NCI-H128 (cell line): ENCODE results near the gene ACTA2.
"Not testable (repeated sequence)": the region's sequence is repeated elsewhere in the genome, so short reads cannot be mapped to it uniquely, and the experiment has no call there.

ENCODE experiments used
- DNase-seq: peaks from one replicate; lab custom pipeline; 2025; ENCODE audit not compliant: unreplicated experiment; lab: John Stamatoyannopoulos, UW

The ACTA2 gene

DNA sequence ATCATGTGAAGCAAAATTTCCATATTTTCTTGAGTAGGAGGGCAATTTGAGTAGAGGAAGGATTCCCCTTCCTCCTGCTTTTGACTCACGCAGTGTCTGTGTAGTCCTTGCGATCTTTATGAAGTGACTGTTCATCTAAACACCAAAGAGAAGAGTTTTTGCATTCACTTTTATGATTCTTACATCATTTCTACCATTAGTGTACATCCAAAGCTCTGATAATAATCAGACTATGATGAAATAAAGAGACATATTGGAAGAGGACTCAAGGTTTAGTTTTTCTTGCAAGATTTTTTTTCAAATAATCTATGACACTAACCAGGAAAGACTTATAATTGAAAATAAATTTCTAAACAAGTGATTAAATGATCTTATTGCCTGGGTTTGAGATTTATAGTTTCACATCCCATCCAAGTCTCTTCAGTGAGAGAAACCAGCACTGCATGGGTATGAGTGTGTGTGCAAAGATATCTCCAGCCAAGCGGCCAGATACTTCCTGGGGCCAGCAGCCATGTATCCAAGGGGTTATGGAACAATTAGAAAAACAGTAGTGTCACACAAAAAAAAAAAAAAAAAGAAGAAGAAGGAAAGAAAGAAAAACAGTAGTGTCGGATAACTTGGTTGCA lies 2.0 kb upstream of the ACTA2 start:
- no peak for DNase-seq

GRCh38 chr10:88953662-88954061 lies 1.1 kb upstream of the ACTA2 start:
- DNase-seq = no peak

GRCh38 chr10:88949912-88950837 lies 2.4 kb downstream of the ACTA2 start:
- no peak for DNase-seq

- no peak for DNase-seq
Measured at GRCh38 chr10:88949051-88949450, 3.5 kb downstream of the ACTA2 start.

DNA sequence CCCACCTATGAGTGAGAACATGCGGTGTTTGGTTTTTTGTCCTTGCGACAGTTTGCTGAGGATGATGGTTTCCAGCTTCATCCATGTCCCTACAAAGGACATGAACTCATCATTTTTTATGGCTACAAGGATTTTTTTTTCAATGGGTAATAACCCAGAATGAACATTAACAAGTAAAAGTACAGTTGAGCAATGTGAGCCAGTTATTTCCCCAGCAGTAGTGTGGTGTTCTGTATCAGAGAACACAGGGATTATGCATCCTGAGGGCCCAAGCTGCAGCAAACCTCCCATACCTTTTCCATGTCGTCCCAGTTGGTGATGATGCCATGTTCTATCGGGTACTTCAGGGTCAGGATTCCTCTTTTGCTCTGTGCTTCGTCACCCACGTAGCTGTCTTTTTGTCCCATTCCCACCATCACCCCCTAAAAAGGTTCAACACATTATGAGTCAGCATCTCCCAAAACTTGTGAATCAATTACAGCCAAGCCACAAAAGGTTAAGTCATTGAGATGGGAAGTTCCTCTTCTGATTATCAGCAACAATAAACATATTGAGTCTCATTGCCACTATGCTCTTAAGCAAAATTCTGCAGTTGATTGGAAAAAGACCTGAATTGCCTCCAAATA lies 5.5 kb downstream of the ACTA2 start:
- DNase-seq = no peak

- DNase-seq = no peak
Measured at GRCh38 chr10:88946200-88946599, 6.4 kb downstream of the ACTA2 start.

DNA sequence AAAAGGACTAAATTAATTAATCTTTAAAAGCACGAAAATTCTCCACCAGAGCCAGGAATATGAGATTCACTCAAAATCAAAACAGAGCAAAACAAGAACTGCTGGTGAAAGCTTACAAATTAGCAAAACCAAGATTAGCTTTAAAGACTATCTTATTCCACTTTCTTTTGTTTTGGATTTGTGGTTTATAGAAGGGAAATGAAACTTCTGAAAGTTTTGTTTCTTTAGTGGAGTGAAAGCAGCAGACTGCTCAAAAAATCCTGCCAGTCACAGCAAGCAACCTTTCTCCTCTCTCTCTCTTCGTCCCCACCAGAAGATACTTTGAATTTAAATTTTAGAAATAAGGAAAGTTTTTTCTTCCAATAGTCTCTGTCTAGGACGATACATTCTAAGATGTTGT lies 7.8 kb downstream of the ACTA2 start:
- no peak for DNase-seq

GRCh38 chr10:88943778-88944177 lies 8.8 kb downstream of the ACTA2 start:
- no peak for DNase-seq

GRCh38 chr10:88941026-88941425 lies 11.5 kb downstream of the ACTA2 start:
- DNase-seq = no peak

DNA sequence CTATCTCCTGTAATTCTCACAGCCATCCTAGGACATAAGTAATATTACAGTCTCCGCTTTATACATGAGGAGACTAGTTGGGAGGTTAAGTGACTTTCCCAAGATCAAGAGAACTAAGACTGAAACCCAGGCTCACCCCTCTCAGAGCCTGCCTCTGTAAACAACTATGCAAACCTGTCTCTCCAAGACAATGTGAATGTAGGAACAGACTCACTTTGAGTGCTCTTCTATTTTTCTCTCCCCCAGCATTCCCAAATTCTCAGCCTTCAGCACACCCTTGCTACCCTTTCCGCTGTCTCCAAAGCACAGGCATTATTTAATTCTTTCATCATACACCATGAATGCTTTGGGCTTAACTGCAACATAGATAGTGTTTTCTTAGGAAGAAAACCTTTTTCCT lies 13.6 kb downstream of the ACTA2 start:
- DNase-seq = no peak

- DNase-seq = no peak
Measured at GRCh38 chr10:88938039-88938438, 14.5 kb downstream of the ACTA2 start.

DNA sequence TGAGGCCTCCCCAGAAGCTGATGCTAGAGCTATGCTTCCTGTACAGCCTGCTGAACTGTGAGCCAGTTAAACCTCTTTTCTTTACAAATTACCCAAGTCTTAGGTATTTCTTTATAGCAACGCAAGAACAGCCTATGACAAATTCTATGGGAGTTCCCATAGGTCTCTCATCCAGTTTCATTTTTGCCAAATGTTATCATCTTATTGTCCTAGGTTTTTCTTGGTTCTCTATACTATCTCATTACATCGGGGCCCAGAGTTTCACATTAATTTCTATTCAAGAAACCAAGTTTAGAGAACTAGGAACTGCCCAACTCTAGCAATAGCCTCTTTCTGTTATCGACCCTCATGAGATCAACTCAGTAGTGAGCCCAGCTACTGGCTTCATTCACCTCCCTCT lies 15.9 kb downstream of the ACTA2 start:
- no peak for DNase-seq

DNA sequence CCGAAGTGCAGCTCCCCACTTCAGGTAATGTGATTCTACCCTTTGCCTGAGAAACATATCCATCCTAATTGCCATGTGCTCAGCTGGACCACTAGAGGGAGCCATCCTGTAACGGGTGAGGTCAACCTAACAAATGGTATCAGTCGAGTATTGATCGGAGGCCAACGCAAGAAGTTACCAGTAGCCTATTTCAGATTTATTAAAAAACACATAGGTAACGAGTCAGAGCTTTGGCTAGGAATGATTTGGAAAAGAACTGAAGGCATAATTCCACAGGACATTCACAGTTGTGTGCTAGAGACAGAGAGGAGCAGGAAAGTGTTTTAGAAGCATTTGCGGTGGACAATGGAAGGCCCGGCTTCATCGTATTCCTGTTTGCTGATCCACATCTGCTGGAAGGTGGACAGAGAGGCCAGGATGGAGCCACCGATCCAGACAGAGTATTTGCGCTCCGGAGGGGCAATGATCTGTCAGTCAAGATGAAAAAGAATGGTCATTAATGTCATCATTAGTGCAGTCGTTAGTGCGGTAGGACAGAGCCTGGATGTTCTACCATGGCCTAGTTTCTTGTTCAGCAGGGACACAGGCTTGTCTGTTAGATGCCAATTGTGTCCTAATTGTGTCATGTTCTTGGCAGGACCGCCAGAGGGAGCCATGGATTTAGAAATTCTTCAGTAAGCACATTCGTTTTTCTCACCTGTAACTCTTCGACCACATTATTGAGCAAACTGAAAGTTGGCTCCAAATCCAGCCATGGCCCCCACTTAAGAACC lies 17.5 kb downstream of the ACTA2 start:
- peak; percentile 12 for DNase-seq

GRCh38 chr10:88933564-88933963 lies 19.0 kb downstream of the ACTA2 start:
- DNase-seq = no peak

DNA sequence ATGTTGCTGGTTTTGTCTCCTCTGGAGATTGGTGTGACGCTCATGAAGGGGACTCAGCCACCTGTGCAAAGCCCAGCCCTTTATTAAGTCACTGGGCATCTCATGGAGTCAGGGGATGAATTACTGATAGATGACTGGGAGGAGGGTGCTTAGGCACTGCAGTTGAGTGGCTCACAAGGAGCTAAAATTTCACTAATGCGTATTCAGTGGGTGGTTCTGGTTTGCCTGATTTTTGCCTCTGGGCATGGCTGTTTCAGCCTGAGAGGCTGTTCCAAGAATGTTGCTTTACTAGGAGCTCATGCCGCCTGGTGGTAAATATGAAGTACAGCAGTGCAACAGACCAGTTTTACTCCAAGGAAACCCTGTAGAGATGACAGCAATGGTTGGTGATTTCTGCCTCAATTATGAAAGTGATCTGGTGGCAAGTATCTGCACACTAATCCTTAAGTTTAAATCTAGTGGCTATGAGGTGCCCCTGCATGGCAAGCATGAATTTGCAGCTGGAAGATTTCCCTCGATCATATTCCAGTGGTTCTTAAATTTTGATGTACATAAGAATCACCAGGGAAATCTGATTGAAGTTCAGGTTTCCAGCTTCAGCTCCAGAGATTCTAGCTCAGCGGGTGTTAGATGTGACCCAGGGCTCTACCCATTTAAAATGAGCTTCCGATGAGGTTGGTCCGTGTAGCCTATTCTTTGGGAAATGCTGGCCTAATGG lies 19.9 kb downstream of the ACTA2 start:
- DNase-seq = peak; percentile 46

DNA sequence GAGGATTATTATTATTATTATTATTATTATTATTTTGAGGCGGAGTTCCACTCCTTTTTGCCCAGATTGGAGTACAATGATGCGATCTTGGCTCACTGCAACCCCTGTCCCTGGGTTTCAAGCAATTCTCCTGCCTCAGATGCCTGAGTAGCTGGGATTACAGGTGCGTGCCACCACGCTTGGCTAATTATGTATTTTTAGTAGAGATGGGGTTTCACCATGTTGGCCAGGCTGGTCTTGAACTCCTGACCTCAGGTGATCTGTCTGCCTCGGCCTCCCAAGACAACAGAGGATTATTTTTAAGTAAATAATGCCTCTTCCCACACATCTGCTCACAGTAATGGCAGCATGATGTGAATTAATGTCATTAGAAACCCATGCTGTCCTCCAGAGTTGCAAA lies 20.5 kb downstream of the ACTA2 start:
- DNase-seq = not testable (repeated sequence)

- no peak for DNase-seq
Measured at GRCh38 chr10:88931548-88931947, 21.0 kb downstream of the ACTA2 start.

DNA sequence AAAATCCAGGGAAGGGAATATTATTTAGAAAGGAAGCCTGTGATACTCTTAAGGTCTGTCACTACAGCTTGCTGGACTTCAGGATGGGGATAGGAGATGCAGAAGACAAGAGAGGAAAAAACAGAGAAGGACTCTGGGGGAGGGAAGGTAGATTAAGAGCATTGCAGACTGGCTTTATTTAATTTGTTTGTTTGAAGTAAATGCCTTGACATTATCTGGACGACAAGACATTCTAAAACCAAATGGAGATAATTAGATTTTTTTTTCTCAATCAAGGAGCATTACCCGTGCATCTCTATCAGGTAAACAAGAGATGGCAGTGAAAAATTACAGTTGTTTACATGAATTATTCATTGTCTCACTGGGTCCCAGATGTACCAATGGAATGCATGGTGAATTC lies 24.3 kb downstream of the ACTA2 start:
- no peak for DNase-seq

- no peak for DNase-seq
Measured at GRCh38 chr10:88927416-88927690, 25.2 kb downstream of the ACTA2 start.

DNA sequence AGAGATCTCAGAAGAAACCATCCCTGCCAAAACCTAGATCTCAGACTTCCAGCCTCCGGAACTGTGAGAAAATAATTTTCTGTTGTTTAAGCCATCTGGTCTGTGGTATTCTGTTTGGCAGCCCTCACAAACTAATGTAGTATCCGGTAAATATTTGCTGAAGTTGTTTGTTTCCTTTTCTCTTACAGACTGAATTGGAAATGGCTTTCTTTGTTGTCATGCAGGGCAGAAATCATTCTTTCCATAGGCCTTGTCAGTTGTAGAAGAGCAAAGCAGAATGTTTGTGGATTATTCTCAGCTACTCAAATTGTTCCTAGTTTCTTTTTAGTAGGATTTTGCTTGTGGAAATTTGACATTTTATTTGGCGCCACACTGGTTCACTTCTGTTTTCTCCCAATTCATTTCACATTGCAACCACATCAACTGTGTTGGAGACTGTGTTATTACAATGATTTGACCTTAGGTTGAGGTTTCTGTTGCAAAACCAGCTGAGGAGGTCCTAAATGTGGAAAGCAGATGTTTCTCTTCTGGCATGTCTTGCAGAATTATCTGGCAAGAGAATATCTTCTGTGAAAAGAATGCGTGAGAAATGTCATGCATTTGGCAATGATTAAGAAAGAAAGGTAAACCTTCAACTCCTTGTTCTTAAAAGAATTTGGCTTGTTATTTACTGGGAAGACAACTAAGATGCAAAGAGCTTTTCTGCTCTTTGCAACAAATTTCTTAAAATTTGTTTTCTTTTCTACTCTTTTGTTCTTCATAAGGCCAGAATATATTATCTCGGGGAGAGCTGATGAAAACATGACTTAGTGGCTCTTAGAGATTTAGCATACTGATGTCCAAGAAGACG lies 25.8 kb downstream of the ACTA2 start:
- DNase-seq = no peak
